K562 (cell line): ENCODE measurements around the gene ZNF165. TPM values are rescaled to one million over a fixed set of nuclear protein-coding genes. Genes with fewer than 3 reads are reported as not detected.
A peak's percentile ranks its signal among the peaks of the same experiment; 100 is the strongest.

ENCODE experiments used
- CUX1 ChIP-seq: fragments of 200-800 bp; sonication (Bioruptor generic); IDR thresholded peaks from 2 replicates; pipeline ENCODE4 v1.6.1; 2016; ENCODE audit warnings: missing genetic modification characterization, missing compliant biosample characterization
- FOXK2 ChIP-seq, 2 experiments: fragments of 450-650 bp; IDR thresholded peaks in 1 of 2; conservative IDR thresholded peaks in 1 of 2; 2 replicates each; pipeline ENCODE4 v1.6.1; 2016; ENCODE audit warnings: low read depth in 2 of 2, mild to moderate bottlenecking in 1 of 2
- GATAD2B ChIP-seq: fragments of 450-650 bp; IDR thresholded peaks from 2 replicates; pipeline ENCODE4 v1.6.1; 2017; ENCODE audit warnings: mild to moderate bottlenecking, borderline replicate concordance
- MEF2A ChIP-seq: IDR thresholded peaks from 2 replicates; pipeline ENCODE4 v1.6.1; 2011; ENCODE audit warnings: low read depth, mild to moderate bottlenecking, low read length, moderate library complexity; ENCODE audit not compliant: control insufficient read depth
- RBM14 ChIP-seq: fragments of 200-400 bp; formaldehyde crosslinking; IDR thresholded peaks from 2 replicates; pipeline ENCODE4 v1.6.1; 2018; ENCODE audit warnings: low read depth, mild to moderate bottlenecking, low read length, moderate library complexity, borderline replicate concordance; ENCODE audit not compliant: insufficient read depth
- SREBF1 ChIP-seq: fragments of 150-350 bp; IDR thresholded peaks from 2 replicates; pipeline ENCODE4 v1.6.1; 2014; ENCODE audit warnings: antibody characterized with exemption, low read depth, low read length, borderline replicate concordance
- SRSF9 ChIP-seq: fragments of 200-400 bp; formaldehyde crosslinking; IDR thresholded peaks from 2 replicates; pipeline ENCODE4 v1.6.1; 2017; ENCODE audit warnings: low read depth, low read length, borderline replicate concordance
- TEAD2 ChIP-seq: fragments of 450-650 bp; IDR thresholded peaks from 2 replicates; pipeline ENCODE4 v1.6.1; 2016; ENCODE audit warnings: missing genetic modification characterization, control low read depth, missing compliant biosample characterization
- ZNF347 ChIP-seq: fragments of 450-650 bp; formaldehyde crosslinking; IDR thresholded peaks from 2 replicates; pipeline ENCODE4 v1.4.0; 2020; ENCODE audit warnings: low read depth, mild to moderate bottlenecking, moderate library complexity
- ZNF778 ChIP-seq: fragments of 450-650 bp; formaldehyde crosslinking; IDR thresholded peaks from 2 replicates; pipeline ENCODE4 v1.4.0; 2020; ENCODE audit warnings: mild to moderate bottlenecking, moderate library complexity
- polyA plus RNA-seq, 8 experiments: library from polyadenylated mRNA; depleted of rRNA in 4 of 8; stranded (reverse) in 5 of 8; unstranded in 3 of 8; fragments of >200 nt; fragmentation: Nextera tagmentation in 2 of 8; fragmentation: Illumina TruSeq in 1 of 8; extraction: Ambion mirVana in 2 of 8; extraction: Trizol in 1 of 8; gene quantifications; 2 replicates each; pipeline versions ENCODE4 v1.2.1 to v1.2.3, GENCODE V29; 2011 to 2014; ENCODE audit warnings: inconsistent platforms in 1 of 8, missing spikeins in 1 of 8
- total RNA-seq, 7 experiments: library from RNA; depleted of rRNA in 6 of 7; stranded (reverse); fragments of >200 nt in 6 of 7; fragmentation: Illumina TruSeq in 2 of 7; extraction: Trizol in 2 of 7; gene quantifications; 2 replicates each; pipeline versions ENCODE4 v1.2.1 to v1.2.3, GENCODE V29; 2011 to 2021; ENCODE audit warnings: low replicate concordance in 1 of 7
- TF ChIP-seq, protein P1 (sequence below): fragments of 450-650 bp; IDR thresholded peaks from 2 replicates; pipeline ENCODE4 v1.6.1; 2016; ENCODE audit warnings: low read depth

The ZNF165 gene
- total and polyA plus RNA-seq, 9 of the 15 experiments (the other 6 are each of a cell fraction or from before 2014, with no cell fraction given): 0.82 to 3.6 (median 1.2) TPM

DNA sequence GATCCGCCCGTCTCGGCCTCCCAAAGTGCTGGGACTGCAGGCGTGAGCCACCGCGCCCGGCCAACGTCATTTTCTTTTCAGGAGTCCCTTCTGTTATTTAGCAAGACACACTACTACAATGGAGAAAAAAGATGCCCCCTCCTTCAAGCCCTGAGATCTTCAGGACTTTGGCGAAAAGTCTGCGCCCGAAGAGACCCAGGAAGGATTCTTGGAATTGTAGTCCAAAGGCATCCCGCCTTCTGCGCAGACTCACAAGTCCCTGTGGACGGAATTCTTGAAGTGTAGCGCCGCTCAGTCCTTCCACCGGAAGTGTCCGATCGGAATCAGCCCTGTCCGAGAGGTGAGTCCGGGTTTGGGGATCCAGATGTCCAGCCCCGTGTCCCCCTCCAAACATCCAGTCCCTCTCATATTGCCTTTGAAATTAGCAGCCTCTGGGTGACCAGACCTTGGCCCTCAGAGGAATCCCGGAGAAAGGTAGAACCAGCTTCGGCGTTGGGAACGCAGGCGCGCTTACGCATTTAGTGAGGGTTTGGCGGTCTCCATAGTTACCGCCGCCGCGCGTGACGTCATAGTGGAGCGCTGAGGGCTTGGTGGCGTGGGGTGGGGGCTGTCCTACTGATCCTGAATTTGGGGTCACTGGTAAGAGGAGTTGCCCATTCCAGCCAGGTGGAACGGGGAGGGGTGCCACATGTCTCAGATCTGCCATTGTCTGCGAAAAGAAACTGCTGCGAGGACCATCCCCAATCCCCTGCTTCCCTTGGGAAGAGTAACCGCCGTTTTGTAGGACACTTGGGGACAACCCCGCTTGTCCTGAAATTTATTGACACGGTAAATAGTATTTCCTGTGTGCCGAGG lies 490 bp downstream of the ZNF165 start (continued):
- TF ChIP-seq SREBF1 (peak; percentile 74; the same call in 1 of the 2 replicates), MEF2A (peak; percentile 57), FOXK2 (conservative IDR thresholded peaks at IDR 0.05 in 1 of 2, IDR thresholded peaks at IDR 0.05 in 1 of 2; ENCODE audit: low read depth in 2 of 2) (peak; percentile 78 to 89), GATAD2B (no peak), CUX1 (no peak), RBM14 (no peak), TEAD2 (tag) (no peak), ZNF778 (no peak), ZNF347 (CRISPR knock-in tag) (no peak), SRSF9 (no peak)
- TF ChIP-seq, protein P1, sequence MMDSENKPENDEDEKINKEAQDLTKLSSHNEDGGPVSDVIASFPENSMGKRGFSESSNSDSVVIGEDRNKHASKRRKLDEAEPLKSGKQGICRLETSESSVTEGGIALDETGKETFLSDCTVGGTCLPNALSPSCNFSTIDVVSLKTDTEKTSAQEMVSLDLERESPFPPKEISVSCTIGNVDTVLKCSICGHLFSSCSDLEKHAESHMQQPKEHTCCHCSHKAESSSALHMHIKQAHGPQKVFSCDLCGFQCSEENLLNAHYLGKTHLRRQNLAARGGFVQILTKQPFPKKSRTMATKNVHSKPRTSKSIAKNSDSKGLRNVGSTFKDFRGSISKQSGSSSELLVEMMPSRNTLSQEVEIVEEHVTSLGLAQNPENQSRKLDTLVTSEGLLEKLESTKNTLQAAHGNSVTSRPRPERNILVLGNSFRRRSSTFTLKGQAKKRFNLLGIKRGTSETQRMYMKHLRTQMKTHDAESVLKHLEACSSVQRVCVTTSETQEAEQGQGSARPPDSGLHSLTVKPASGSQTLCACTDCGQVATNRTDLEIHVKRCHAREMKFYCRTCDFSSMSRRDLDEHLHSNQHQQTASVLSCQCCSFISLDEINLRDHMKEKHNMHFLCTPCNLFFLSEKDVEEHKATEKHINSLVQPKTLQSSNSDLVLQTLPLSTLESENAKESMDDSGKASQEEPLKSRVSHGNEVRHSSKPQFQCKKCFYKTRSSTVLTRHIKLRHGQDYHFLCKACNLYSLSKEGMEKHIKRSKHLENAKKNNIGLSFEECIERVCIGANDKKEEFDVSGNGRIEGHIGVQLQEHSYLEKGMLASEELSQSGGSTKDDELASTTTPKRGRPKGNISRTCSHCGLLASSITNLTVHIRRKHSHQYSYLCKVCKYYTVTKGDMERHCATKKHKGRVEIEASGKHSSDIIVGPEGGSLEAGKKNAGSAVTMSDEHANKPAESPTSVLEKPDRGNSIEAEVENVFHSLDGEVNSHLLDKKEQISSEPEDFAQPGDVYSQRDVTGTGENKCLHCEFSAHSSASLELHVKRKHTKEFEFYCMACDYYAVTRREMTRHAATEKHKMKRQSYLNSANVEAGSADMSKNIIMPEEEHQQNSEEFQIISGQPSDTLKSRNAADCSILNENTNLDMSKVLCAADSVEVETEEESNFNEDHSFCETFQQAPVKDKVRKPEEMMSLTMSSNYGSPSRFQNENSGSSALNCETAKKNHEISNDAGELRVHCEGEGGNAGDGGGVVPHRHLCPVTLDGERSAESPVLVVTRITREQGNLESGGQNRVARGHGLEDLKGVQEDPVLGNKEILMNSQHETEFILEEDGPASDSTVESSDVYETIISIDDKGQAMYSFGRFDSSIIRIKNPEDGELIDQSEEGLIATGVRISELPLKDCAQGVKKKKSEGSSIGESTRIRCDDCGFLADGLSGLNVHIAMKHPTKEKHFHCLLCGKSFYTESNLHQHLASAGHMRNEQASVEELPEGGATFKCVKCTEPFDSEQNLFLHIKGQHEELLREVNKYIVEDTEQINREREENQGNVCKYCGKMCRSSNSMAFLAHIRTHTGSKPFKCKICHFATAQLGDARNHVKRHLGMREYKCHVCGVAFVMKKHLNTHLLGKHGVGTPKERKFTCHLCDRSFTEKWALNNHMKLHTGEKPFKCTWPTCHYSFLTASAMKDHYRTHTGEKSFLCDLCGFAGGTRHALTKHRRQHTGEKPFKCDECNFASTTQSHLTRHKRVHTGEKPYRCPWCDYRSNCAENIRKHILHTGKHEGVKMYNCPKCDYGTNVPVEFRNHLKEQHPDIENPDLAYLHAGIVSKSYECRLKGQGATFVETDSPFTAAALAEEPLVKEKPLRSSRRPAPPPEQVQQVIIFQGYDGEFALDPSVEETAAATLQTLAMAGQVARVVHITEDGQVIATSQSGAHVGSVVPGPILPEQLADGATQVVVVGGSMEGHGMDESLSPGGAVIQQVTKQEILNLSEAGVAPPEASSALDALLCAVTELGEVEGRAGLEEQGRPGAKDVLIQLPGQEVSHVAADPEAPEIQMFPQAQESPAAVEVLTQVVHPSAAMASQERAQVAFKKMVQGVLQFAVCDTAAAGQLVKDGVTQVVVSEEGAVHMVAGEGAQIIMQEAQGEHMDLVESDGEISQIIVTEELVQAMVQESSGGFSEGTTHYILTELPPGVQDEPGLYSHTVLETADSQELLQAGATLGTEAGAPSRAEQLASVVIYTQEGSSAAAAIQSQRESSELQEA: no peak
